ENCODE measurements around the gene PLEKHG5. TPM values are rescaled to one million over a fixed set of nuclear protein-coding genes. Genes with fewer than 3 reads are reported as not detected.

The PLEKHG5 gene
- total RNA-seq, 1 experiment from 2014 or later = 32.3 TPM

DNA sequence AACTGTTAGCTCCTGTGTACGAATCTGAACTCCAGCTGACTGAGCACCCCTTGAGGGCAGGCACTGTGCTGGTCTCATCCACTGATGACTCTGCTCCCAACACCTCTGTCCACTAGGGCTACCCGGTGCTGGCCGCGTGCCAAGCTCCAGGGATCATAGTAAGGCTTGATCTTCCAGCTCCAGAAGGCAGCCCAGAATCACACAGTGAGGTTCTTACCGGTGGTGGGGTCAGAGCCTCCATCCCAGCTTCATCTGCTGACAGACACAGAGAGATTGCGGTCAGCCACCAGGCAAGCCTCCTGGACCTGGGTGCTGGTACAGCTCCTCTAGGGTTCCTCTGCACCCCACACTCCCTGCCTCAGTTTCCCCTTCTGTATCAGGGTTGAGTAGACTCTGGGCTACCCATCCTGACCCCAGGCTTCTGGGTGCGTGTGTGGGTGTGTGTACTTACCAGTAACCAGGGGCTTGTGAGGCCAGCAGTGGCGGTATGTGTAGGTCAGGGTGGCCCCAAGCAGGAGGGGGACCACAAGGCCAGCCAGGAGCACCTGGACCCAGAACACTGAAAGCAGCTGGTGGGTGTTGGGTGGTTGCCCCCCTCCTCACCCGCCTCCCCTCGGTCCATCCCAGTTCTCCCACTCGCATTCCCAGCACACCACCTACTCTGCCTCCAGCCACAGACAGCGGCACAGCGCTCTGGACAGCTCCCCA lies 28.9 kb downstream of the PLEKHG5 start:
- Mint-ChIP-seq H3K9me3 (ENCODE audit: unreplicated experiment) (no peaks in the 10 kb centered on the region), H3K27me3 (ENCODE audit: insufficient read depth, unreplicated experiment) (no peaks in the 10 kb centered on the region), H3K36me3 (ENCODE audit: insufficient read depth, unreplicated experiment) (peaks cover 40% of the 10 kb centered on the region), H3K27ac (ENCODE audit: low read depth, unreplicated experiment) (no peak overlapping the region), H3K4me1 (ENCODE audit: insufficient read depth, unreplicated experiment) (peaks cover 5% of the 10 kb centered on the region), H3K4me3 (ENCODE audit: unreplicated experiment) (no peak overlapping the region)
- no TSS peak for BruUV-seq (replicated peaks)
- TF ChIP-seq, protein P1, sequence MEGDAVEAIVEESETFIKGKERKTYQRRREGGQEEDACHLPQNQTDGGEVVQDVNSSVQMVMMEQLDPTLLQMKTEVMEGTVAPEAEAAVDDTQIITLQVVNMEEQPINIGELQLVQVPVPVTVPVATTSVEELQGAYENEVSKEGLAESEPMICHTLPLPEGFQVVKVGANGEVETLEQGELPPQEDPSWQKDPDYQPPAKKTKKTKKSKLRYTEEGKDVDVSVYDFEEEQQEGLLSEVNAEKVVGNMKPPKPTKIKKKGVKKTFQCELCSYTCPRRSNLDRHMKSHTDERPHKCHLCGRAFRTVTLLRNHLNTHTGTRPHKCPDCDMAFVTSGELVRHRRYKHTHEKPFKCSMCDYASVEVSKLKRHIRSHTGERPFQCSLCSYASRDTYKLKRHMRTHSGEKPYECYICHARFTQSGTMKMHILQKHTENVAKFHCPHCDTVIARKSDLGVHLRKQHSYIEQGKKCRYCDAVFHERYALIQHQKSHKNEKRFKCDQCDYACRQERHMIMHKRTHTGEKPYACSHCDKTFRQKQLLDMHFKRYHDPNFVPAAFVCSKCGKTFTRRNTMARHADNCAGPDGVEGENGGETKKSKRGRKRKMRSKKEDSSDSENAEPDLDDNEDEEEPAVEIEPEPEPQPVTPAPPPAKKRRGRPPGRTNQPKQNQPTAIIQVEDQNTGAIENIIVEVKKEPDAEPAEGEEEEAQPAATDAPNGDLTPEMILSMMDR (IDR thresholded peaks at IDR 0.05; ENCODE audit: unreplicated experiment) = no peak
- ChIA-PET CTCF (interaction anchor here (0.8 to 1.7 kb wide), 5 partner anchors 14 to 143 kb away, joined by 3 to 7 read pairs (median 4); no protein-coding TSS in a partner anchor), POLR2A (no interaction called here)
- no peak for DNase-seq (ENCODE audit: unreplicated experiment)
- intact Hi-C loops (cut with micrococcal nuclease) = no loop called here

DNA sequence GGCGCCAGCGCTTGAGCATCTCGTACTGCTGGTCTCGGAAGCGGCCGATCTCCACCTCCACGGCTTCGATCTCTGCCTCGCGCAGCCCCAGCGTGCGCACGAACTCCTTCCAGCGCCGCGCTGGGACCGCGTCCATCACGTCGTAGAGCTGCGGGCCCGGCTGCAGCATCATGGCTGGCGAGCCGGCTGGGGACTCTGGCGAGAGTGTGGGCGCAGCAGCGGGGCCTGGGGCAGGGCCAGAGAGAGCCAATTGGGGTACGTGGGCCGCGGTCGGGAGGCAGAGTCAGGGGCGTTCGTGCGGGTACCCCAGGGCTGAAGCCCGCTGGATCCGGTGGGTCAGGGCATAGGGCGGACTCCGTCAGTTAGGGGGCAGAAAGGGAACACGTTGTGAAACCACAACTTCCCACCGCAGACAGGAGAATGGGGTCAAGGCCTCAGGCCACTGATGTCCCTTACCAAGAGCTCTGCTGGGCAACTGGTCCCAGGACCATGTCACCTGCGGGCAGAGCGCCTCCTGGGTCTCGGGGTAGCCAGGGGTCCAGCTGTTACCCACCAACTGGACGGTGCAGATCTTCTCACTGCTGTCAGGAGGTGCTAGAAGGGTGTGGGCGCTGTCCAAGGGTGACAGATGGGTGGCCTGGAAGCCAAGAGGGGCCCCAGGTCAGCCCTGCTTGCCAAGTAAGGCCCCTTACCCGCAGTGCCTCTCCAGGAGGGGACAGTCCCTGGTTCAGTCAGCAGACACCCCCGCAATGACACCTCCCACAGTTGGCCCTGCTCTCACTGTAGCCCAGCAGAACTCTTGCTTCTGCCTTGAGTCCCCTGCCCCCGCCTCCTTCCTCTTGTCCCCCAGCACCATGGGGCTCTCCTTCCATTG lies 29.7 kb downstream of the PLEKHG5 start:
- H3K27ac Mint-ChIP-seq (ENCODE audit: low read depth, unreplicated experiment) = no peak overlapping the region
- DNase-seq (ENCODE audit: unreplicated experiment) = no peak
- H3K4me1 Mint-ChIP-seq (ENCODE audit: insufficient read depth, unreplicated experiment) = peaks cover 5% of the 10 kb centered on the region
- TF ChIP-seq, protein P1 (IDR thresholded peaks at IDR 0.05; ENCODE audit: unreplicated experiment) = no peak
- H3K27me3 Mint-ChIP-seq (ENCODE audit: insufficient read depth, unreplicated experiment) = no peaks in the 10 kb centered on the region
- peaks cover 36% of the 10 kb centered on the region for H3K36me3 Mint-ChIP-seq (ENCODE audit: insufficient read depth, unreplicated experiment)
- no peak overlapping the region for H3K4me3 Mint-ChIP-seq (ENCODE audit: unreplicated experiment)
- intact Hi-C loops (cut with micrococcal nuclease) = no loop called here
- no peaks in the 10 kb centered on the region for H3K9me3 Mint-ChIP-seq (ENCODE audit: unreplicated experiment)
- BruUV-seq (replicated peaks) = no TSS peak
- ChIA-PET POLR2A (no interaction called here), CTCF (interaction anchor here (1.1 to 1.7 kb wide), 4 partner anchors 15 to 59 kb away, joined by 3 to 7 read pairs (median 4); no protein-coding TSS in a partner anchor)

DNA sequence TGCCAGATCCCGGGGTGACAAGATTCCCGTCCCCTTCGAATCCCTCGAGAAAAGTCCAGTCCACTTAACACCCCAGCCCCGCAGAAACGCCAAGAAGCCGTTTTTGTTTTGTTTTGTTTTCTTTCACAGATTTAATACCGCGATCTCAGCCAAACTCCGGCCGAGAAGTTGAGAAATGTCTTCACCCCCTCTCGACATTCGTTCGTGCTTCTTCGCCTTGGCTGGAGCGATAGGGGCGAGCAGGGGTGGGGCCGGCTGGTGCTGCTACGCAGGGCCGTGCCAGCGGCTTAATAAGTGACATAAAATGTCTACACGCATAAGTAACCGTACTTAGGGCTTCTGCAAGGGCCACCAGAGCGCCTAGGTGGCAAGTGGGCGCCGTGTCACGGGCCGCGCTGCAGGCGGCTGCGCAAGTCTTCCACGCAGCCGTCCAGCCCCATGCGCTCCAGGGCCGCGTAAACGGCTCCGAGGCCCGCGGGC lies 30.4 kb downstream of the PLEKHG5 start:
- DNase-seq (ENCODE audit: unreplicated experiment) = no peak
- POLR2A ChIA-PET = interaction anchor here (0.7 kb wide), 1 partner anchor 47 kb away, joined by 3 read pairs; no protein-coding TSS in a partner anchor
- no TSS peak for BruUV-seq (replicated peaks)
- H3K27ac Mint-ChIP-seq (ENCODE audit: low read depth, unreplicated experiment) = no peak overlapping the region
- no peak overlapping the region for H3K4me3 Mint-ChIP-seq (ENCODE audit: unreplicated experiment)
- CTCF ChIA-PET = interaction anchor here (0.5 to 1.0 kb wide), 2 partner anchors 34 to 58 kb away, joined by 4 read pairs; no protein-coding TSS in a partner anchor
- H3K9me3 Mint-ChIP-seq (ENCODE audit: unreplicated experiment) = no peaks in the 10 kb centered on the region
- TF ChIP-seq, protein P1 (IDR thresholded peaks at IDR 0.05; ENCODE audit: unreplicated experiment) = no peak
- H3K36me3 Mint-ChIP-seq (ENCODE audit: insufficient read depth, unreplicated experiment) = peaks cover 34% of the 10 kb centered on the region
- peaks cover 5% of the 10 kb centered on the region for H3K4me1 Mint-ChIP-seq (ENCODE audit: insufficient read depth, unreplicated experiment)
- intact Hi-C loops (cut with micrococcal nuclease) = no loop called here
- H3K27me3 Mint-ChIP-seq (ENCODE audit: insufficient read depth, unreplicated experiment) = no peaks in the 10 kb centered on the region
